Fibroblast of lung (primary cell): ENCODE data around the gene GHR.

Source experiments
- EZH2 ChIP-seq: IDR thresholded peaks from 2 replicates; pipeline ENCODE4 v1.5.1; 2012; ENCODE audit warnings: low read length, control low read depth, mild to moderate bottlenecking; ENCODE audit errors: missing control alignments
- TF ChIP-seq, protein P1 (sequence below), 2 donors: IDR thresholded peaks in 1 of 2; conservative IDR thresholded peaks in 1 of 2; 1 replicate in 1 of 2; 2 replicates in 1 of 2; pipeline ENCODE4 v1.5.1; 2011 to 2012; ENCODE audit warnings: low read length in 2 of 2, control low read depth in 1 of 2, inconsistent platforms in 1 of 2, low read depth in 1 of 2, mild to moderate bottlenecking in 1 of 2

GRCh38 chr5:42492974-42493373 is 69.7 kb downstream of the GHR start:
- TF ChIP-seq, protein P1, sequence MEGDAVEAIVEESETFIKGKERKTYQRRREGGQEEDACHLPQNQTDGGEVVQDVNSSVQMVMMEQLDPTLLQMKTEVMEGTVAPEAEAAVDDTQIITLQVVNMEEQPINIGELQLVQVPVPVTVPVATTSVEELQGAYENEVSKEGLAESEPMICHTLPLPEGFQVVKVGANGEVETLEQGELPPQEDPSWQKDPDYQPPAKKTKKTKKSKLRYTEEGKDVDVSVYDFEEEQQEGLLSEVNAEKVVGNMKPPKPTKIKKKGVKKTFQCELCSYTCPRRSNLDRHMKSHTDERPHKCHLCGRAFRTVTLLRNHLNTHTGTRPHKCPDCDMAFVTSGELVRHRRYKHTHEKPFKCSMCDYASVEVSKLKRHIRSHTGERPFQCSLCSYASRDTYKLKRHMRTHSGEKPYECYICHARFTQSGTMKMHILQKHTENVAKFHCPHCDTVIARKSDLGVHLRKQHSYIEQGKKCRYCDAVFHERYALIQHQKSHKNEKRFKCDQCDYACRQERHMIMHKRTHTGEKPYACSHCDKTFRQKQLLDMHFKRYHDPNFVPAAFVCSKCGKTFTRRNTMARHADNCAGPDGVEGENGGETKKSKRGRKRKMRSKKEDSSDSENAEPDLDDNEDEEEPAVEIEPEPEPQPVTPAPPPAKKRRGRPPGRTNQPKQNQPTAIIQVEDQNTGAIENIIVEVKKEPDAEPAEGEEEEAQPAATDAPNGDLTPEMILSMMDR (conservative IDR thresholded peaks at IDR 0.05 in 1 of 2, IDR thresholded peaks at IDR 0.05 in 1 of 2; ENCODE audit: low read depth in 1 of 2, low read length in 2 of 2): no peak
- TF ChIP-seq EZH2: no peak
